K562 (cell line): ENCODE data around the gene IMMP2L. TPM values are rescaled to one million over a fixed set of nuclear protein-coding genes. Genes with fewer than 3 reads are reported as not detected.

Source experiments
- ATAC-seq: fragments of 200-7000 bp; cut with Tn5 transposase; 3 replicates; pipeline ENCODE4 v1.9.1; 2020; ENCODE audit warnings: moderate library complexity
- BruUV-seq: library from RNA; stranded (reverse); fragments of 400-500 nt; replicated peaks from 2 replicates; lab custom pipeline; 2021; lab: Mats Ljungman, UMichigan
- CTCF ChIA-PET: fragments of 300-600 bp; formaldehyde crosslinking; extraction: SDS; loops from one replicate; lab custom pipeline; 2021; ENCODE audit warnings: low intra/inter-chr PET ratio; lab: Yijun Ruan, JAX
- POLR2A ChIA-PET: fragments of 300-600, 350-650 bp; sonication (Branson Sonifier 250); formaldehyde crosslinking; extraction: SDS; loops from one replicate; lab custom pipeline; 2021; ENCODE audit warnings: antibody characterized with exemption, inconsistent platforms; lab: Yijun Ruan, JAX
- DNase-seq, 4 experiments: peaks; one replicate each; pipeline versions ENCODE4 v3.0.0 to v3.0.0-alpha.2; 2011 to 2018; ENCODE audit warnings: low spot score in 3 of 4, mixed read lengths in 3 of 4; ENCODE audit errors: extremely low read depth in 1 of 4
- FAIRE-seq: peaks from 2 replicates; lab custom pipeline; 2011; peaks lifted over from hg19 to GRCh38; lab: Jason Lieb, UNC
- H2AFZ ChIP-seq: 2 replicates; pipeline ENCODE4 v1.6.0; 2011; ENCODE audit warnings: low read depth, low read length, control low read depth, inconsistent platforms
- H3K27ac ChIP-seq: fragments of 200-600 bp; 3 replicates; pipeline ENCODE4 v1.8.0; 2011; ENCODE audit warnings: low read depth, mild to moderate bottlenecking, control low read depth, inconsistent platforms, low read length, moderate library complexity, mixed read lengths; ENCODE audit errors: extremely low read depth
- H3K27me3 ChIP-seq, 2 experiments: fragments of 300-600 bp in 1 of 2; 2 replicates in 1 of 2; 3 replicates in 1 of 2; pipeline versions ENCODE4 v1.6.0 to v1.8.0; 2011; ENCODE audit warnings: inconsistent platforms in 2 of 2, low read length in 2 of 2, mild to moderate bottlenecking in 1 of 2, mixed read lengths in 1 of 2, moderate library complexity in 1 of 2; ENCODE audit not compliant: control insufficient read depth in 2 of 2, insufficient read depth in 2 of 2
- H3K36me3 ChIP-seq: fragments of 300-600 bp; 3 replicates; pipeline ENCODE4 v1.8.0; 2011; ENCODE audit warnings: mild to moderate bottlenecking, low read length, inconsistent platforms; ENCODE audit not compliant: control insufficient read depth, insufficient read depth
- H3K4me1 ChIP-seq, 2 experiments: fragments of 200-600 bp in 1 of 2; replicated peaks in 1 of 2; 2 replicates in 1 of 2; 3 replicates in 1 of 2; pipeline versions ENCODE4 v1.5.1 to v1.8.0; 2011; ENCODE audit warnings: inconsistent platforms in 2 of 2, low read length in 2 of 2, mild to moderate bottlenecking in 1 of 2, mixed read lengths in 1 of 2, moderate library complexity in 1 of 2; ENCODE audit not compliant: control insufficient read depth in 2 of 2, insufficient read depth in 2 of 2
- H3K4me2 ChIP-seq: 2 replicates; pipeline ENCODE4 v1.6.1; 2011; ENCODE audit warnings: low read length, control low read depth, inconsistent platforms, mixed read lengths; ENCODE audit not compliant: insufficient read depth
- H3K4me3 ChIP-seq: fragments of 200-600 bp; sonication (generic), shearing (Covaris generic); 2 replicates; pipeline ENCODE4 v1.5.1; 2016; ENCODE audit warnings: control low read depth, inconsistent platforms
- H3K79me2 ChIP-seq: fragments of 200-600 bp; 3 replicates; pipeline ENCODE4 v1.8.0; 2011; ENCODE audit warnings: low read length, inconsistent platforms; ENCODE audit not compliant: control insufficient read depth, insufficient read depth
- H3K9ac ChIP-seq, 2 experiments: 2 replicates each; pipeline versions ENCODE4 v1.6.0 to v1.6.1; 2011; ENCODE audit warnings: low read depth in 2 of 2, low read length in 2 of 2, control low read depth in 1 of 2, inconsistent platforms in 1 of 2, mild to moderate bottlenecking in 1 of 2, mixed read lengths in 1 of 2; ENCODE audit not compliant: insufficient read depth in 1 of 2
- H3K9me1 ChIP-seq: one replicate; pipeline ENCODE4 v1.6.0; 2011; ENCODE audit warnings: inconsistent platforms, mild to moderate bottlenecking, low read length, moderate library complexity; ENCODE audit not compliant: control insufficient read depth, insufficient read depth
- H3K9me3 ChIP-seq: replicated peaks from 2 replicates; pipeline ENCODE4 v1.5.1; 2011; ENCODE audit warnings: low read depth, low read length, inconsistent platforms; ENCODE audit not compliant: control insufficient read depth, insufficient read depth
- H4K20me1 ChIP-seq: replicated peaks from 2 replicates; pipeline ENCODE4 v1.6.1; 2011; ENCODE audit warnings: low read length, inconsistent platforms, mixed read lengths; ENCODE audit not compliant: control insufficient read depth, insufficient read depth
- DIDO1 ChIP-seq: fragments of 450-650 bp; IDR thresholded peaks from 2 replicates; pipeline ENCODE4 v1.6.1; 2016; ENCODE audit warnings: low read depth, missing biosample characterization, missing genetic modification characterization
- FOXA1 ChIP-seq: fragments of 450-650 bp; IDR thresholded peaks from 2 replicates; pipeline ENCODE4 v1.6.1; 2016; ENCODE audit warnings: mild to moderate bottlenecking, borderline replicate concordance
- HIVEP1 ChIP-seq: fragments of 250-450 bp; sonication (Bioruptor Pico); IDR thresholded peaks from 2 replicates; pipeline ENCODE4 v1.4.0; 2020; ENCODE audit warnings: mild to moderate bottlenecking
- HNRNPUL1 ChIP-seq: fragments of 200-400 bp; formaldehyde crosslinking; IDR thresholded peaks from 2 replicates; pipeline ENCODE4 v1.6.1; 2017; ENCODE audit warnings: low read length
- MTA2 ChIP-seq: fragments of 450-650 bp; IDR thresholded peaks from 2 replicates; pipeline ENCODE4 v1.6.1; 2016; ENCODE audit warnings: low read depth
- PPARD ChIP-seq: fragments of 250-450 bp; sonication (Bioruptor Pico); IDR thresholded peaks from 2 replicates; pipeline ENCODE4 v1.8.0; 2022; ENCODE audit warnings: inconsistent platforms, mild to moderate bottlenecking, moderate library complexity
- RNF2 ChIP-seq: sonication (generic); IDR thresholded peaks from 2 replicates; pipeline ENCODE4 v1.6.1; 2016
- SAFB ChIP-seq: fragments of 200-400 bp; formaldehyde crosslinking; IDR thresholded peaks from 2 replicates; pipeline ENCODE4 v1.6.1; 2017; ENCODE audit warnings: low read depth, low read length, borderline replicate concordance
- TAF7 ChIP-seq: fragments of 450-650 bp; IDR thresholded peaks from 2 replicates; pipeline ENCODE4 v1.6.1; 2016; ENCODE audit warnings: missing genetic modification characterization, missing compliant biosample characterization
- TEAD4 ChIP-seq, 2 experiments: sonication (generic) in 1 of 2; formaldehyde crosslinking in 1 of 2; IDR thresholded peaks; 2 replicates each; pipeline versions ENCODE4 v1.6.1 to v1.8.0; 2012 to 2022; ENCODE audit warnings: borderline replicate concordance in 1 of 2, inconsistent platforms in 1 of 2, low read length in 1 of 2, mild to moderate bottlenecking in 1 of 2, missing genetic modification reagents in 1 of 2
- ZBTB7A ChIP-seq: IDR thresholded peaks from 2 replicates; pipeline ENCODE4 v1.6.1; 2011; ENCODE audit warnings: low read depth, mild to moderate bottlenecking, low read length, moderate library complexity, borderline replicate concordance; ENCODE audit not compliant: control insufficient read depth
- ZNF668 ChIP-seq: fragments of 250-450 bp; sonication (Bioruptor Pico); IDR thresholded peaks from 2 replicates; pipeline ENCODE4 v1.8.0; 2022; ENCODE audit warnings: mild to moderate bottlenecking, inconsistent platforms
- WGBS: fragments of 100-300 bp; shearing (Covaris generic); methylation state at CpG from one replicate; pipeline ENCODE4 v1.1.6; 2016; ENCODE audit warnings: low coverage, mixed read lengths; ENCODE audit not compliant: insufficient coverage; ENCODE audit errors: missing lambda C conversion rate; 5-methylcytosine and 5-hydroxymethylcytosine counted together
- in situ Hi-C: fragments of 300-500 bp; cut with MboI; formaldehyde crosslinking; loops from 4 replicates; pipeline ENCODE4 v1.15.0; 2018; ENCODE audit warnings: inconsistent platforms, mixed read lengths
- intact Hi-C: fragments of 100-400 bp; cut with micrococcal nuclease; formaldehyde crosslinking; loops from 2 replicates; pipeline ENCODE4 v1.14.2; 2022
- polyA plus RNA-seq, 8 experiments: library from polyadenylated mRNA; depleted of rRNA in 4 of 8; stranded (reverse) in 5 of 8; unstranded in 3 of 8; fragments of >200 nt; fragmentation: Nextera tagmentation in 2 of 8; fragmentation: Illumina TruSeq in 1 of 8; extraction: Ambion mirVana in 2 of 8; extraction: Trizol in 1 of 8; gene quantifications; 2 replicates each; pipeline versions ENCODE4 v1.2.1 to v1.2.3, GENCODE V29; 2011 to 2014; ENCODE audit warnings: inconsistent platforms in 1 of 8, missing spikeins in 1 of 8
- total RNA-seq, 7 experiments: library from RNA; depleted of rRNA in 6 of 7; stranded (reverse); fragments of >200 nt in 6 of 7; fragmentation: Illumina TruSeq in 2 of 7; extraction: Trizol in 2 of 7; gene quantifications; 2 replicates each; pipeline versions ENCODE4 v1.2.1 to v1.2.3, GENCODE V29; 2011 to 2021; ENCODE audit warnings: low replicate concordance in 1 of 7

The IMMP2L gene
- total and polyA plus RNA-seq, 9 of the 15 experiments (the other 6 are each of a cell fraction or from before 2014, with no cell fraction given): 29.7 to 116 (median 53.0) TPM

GRCh38 chr7:110650328-110650727 is 912.0 kb downstream of the IMMP2L start:
- H3K79me2 ChIP-seq: no peaks in the 10 kb centered on the region
- H3K4me2 ChIP-seq: no peak overlapping the region
- no peak overlapping the region for H3K9ac ChIP-seq
- WGBS: 0% methylated on average over 3 of the region's 3 CpGs
- no peaks in the 10 kb centered on the region for H3K4me1 ChIP-seq
- no peaks in the 10 kb centered on the region for H3K9me1 ChIP-seq
- FAIRE-seq (no peak), ATAC-seq (no peak), DNase-seq (no peak)
- no peaks in the 10 kb centered on the region for H3K27me3 ChIP-seq
- H3K4me3 ChIP-seq: no peak overlapping the region
- in situ Hi-C loops (no loop called here), intact Hi-C loops (no loop called here)
- no peaks in the 10 kb centered on the region for H3K36me3 ChIP-seq
- no TSS peak for BruUV-seq
- H3K9me3 ChIP-seq: no peaks in the 10 kb centered on the region
- POLR2A ChIA-PET: no interaction called here
- CTCF ChIA-PET: no interaction called here
- no peaks in the 10 kb centered on the region for H4K20me1 ChIP-seq
- TF ChIP-seq SAFB (no peak), ZBTB7A (no peak), TAF7 (tag) (no peak), RNF2 (no peak), FOXA1 (no peak), ZNF668 (CRISPR knock-in tag) (no peak), DIDO1 (tag) (no peak), HNRNPUL1 (no peak), TEAD4 (IDR thresholded peaks at IDR 0.05; ENCODE audit: low read length) (no peak), TEAD4 (CRISPR knock-in tag; IDR thresholded peaks at IDR 0.05; ENCODE audit: borderline replicate concordance) (no peak), PPARD (CRISPR knock-in tag) (no peak), MTA2 (no peak), HIVEP1 (CRISPR knock-in tag) (no peak)
- H3K27ac ChIP-seq: no peak overlapping the region
- no peak overlapping the region for H2AFZ ChIP-seq
